PFSK-1 (cell line): ENCODE measurements around the gene NOCT.

Experiments
- FOXP2 ChIP-seq: optimal IDR thresholded peaks from 2 replicates; pipeline ENCODE3; 2011; ENCODE audit warnings: borderline replicate concordance, control low read depth, inconsistent platforms; ENCODE audit not compliant: insufficient read depth; ENCODE audit errors: extremely low read length, extremely low read depth
- POLR2AphosphoS5 ChIP-seq: IDR thresholded peaks from 2 replicates; pipeline ENCODE4 v1.6.1; 2012; ENCODE audit warnings: low read depth, mild to moderate bottlenecking, control low read depth, low read length, moderate library complexity
- REST ChIP-seq, 2 experiments: IDR thresholded peaks; 2 replicates each; pipeline versions ENCODE4 v1.6.1 to v1.8.0; 2011 to 2012; ENCODE audit warnings: low read depth in 2 of 2, low read length in 2 of 2, control low read depth in 1 of 2, inconsistent platforms in 1 of 2, mild to moderate bottlenecking in 1 of 2, moderate library complexity in 1 of 2; ENCODE audit not compliant: insufficient read depth in 1 of 2
- SIN3A ChIP-seq: IDR thresholded peaks from 2 replicates; pipeline ENCODE4 v1.6.1; 2012; ENCODE audit warnings: mild to moderate bottlenecking, low read length, moderate library complexity, borderline replicate concordance; ENCODE audit not compliant: insufficient read depth
- TAF1 ChIP-seq: IDR thresholded peaks from 2 replicates; pipeline ENCODE4 v1.6.1; 2012; ENCODE audit warnings: low read length, control low read depth, borderline replicate concordance; ENCODE audit not compliant: insufficient read depth

GRCh38 chr4:138978028-138978585 lies 37.5 kb upstream of the NOCT start:
- TF ChIP-seq POLR2AphosphoS5 (no peak), SIN3A (no peak), REST (IDR thresholded peaks at IDR 0.05; ENCODE audit: insufficient read depth in 1 of 2, low read depth in 2 of 2, low read length in 2 of 2) (no peak), TAF1 (no peak), FOXP2 (no peak)
